ENCODE results near the gene SBSN.

SBSN gene

DNA sequence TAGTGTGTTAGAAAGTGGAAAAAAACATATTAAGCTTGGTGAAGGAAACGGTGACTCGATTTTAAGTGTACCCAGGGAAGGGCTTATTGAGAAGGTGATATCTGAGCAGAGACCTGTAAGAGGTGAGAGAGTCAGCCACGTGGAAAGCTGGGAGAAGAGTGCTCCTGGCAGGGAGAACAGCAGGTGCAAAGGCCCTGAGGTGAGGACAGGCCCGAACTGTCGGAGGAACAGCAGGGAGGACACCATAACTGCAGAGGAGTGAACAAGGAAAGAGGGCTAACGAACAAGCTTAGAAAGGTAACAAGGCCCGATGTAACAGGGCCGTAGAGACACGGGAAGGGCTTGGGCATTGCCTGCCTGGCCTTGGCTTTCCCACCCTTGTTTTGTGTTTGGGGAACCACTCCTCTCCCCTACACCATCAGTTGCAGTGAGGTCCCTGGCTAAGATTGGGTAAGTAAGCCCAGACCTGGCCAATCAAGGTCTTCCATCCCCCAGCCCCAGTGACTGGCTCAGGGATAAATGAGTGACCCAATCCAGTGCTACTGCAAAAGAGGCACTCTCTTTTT lies 28.0 kb upstream of the SBSN start:
- no peak for TF ChIP-seq TAF1 (IDR thresholded peaks at IDR 0.05; ENCODE audit: low read depth, low read length)
- TF ChIP-seq SPI1 (IDR thresholded peaks at IDR 0.05; ENCODE audit: low read depth, low read length), result no peak
- TF ChIP-seq POLR2A (IDR thresholded peaks at IDR 0.05; ENCODE audit: low read depth, low read length), result no peak
- no peak for TF ChIP-seq PAX5 (IDR thresholded peaks at IDR 0.05; ENCODE audit: insufficient read depth, low read length, severe bottlenecking)
- TF ChIP-seq POLR2AphosphoS5 (IDR thresholded peaks at IDR 0.05; ENCODE audit: low read depth, low read length), result no peak
- no peak for TF ChIP-seq POU2F2 (IDR thresholded peaks at IDR 0.05; ENCODE audit: low read depth, low read length)
- FAIRE-seq, result no peak
- no peak for DNase-seq (ENCODE audit: insufficient read length, low spot score)

DNA sequence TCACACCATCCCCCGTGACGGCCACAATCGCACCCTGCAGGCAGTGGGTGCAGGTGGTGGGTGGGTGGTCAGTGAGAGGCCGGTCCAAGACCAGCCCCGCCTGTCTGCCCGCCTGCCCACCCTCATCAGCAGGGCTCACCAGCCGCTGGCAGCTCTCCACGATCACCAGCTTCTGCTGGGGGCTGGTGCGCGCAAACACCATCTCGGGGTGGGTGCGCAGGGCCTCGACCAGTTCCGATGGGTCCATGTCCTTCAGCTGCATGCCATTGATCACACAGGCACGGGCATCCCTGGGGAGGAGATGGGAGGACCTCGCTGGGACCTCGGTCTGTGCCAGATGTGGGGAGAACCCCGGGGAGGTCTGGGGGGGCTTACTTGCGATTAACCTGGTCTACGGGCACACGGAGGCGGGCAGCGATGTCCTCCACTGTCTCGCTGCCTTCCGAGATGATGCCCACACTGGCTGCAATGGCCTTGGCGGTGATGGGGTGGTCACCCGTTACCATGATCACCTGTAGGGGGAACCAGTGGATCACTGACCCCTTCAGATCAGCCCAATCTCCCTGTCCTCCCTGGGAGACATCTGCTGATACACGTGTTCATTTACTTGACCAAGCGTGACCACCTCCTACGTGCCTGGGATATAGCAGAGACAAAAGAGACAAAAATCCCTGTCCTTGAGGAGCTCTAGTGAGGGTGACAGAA lies 27.3 kb upstream of the SBSN start:
- TF ChIP-seq POLR2AphosphoS5 (IDR thresholded peaks at IDR 0.05; ENCODE audit: low read depth, low read length) (no peak), SPI1 (IDR thresholded peaks at IDR 0.05; ENCODE audit: low read depth, low read length) (no peak), PAX5 (IDR thresholded peaks at IDR 0.05; ENCODE audit: insufficient read depth, low read length, severe bottlenecking) (no peak), TAF1 (IDR thresholded peaks at IDR 0.05; ENCODE audit: low read depth, low read length) (no peak), POLR2A (IDR thresholded peaks at IDR 0.05; ENCODE audit: low read depth, low read length) (no peak), POU2F2 (IDR thresholded peaks at IDR 0.05; ENCODE audit: low read depth, low read length) (no peak)
- DNase-seq (ENCODE audit: insufficient read length, low spot score), result no peak
- peak; percentile 81 for FAIRE-seq

GRCh38 chr19:35554076-35554475 lies 26.0 kb upstream of the SBSN start:
- TF ChIP-seq TAF1 (IDR thresholded peaks at IDR 0.05; ENCODE audit: low read depth, low read length) (no peak), POLR2A (IDR thresholded peaks at IDR 0.05; ENCODE audit: low read depth, low read length) (no peak), POU2F2 (IDR thresholded peaks at IDR 0.05; ENCODE audit: low read depth, low read length) (no peak), POLR2AphosphoS5 (IDR thresholded peaks at IDR 0.05; ENCODE audit: low read depth, low read length) (no peak), SPI1 (IDR thresholded peaks at IDR 0.05; ENCODE audit: low read depth, low read length) (no peak), PAX5 (IDR thresholded peaks at IDR 0.05; ENCODE audit: insufficient read depth, low read length, severe bottlenecking) (no peak)
- FAIRE-seq (peak; percentile 35), DNase-seq (ENCODE audit: insufficient read length, low spot score) (no peak)

- FAIRE-seq (no peak), DNase-seq (ENCODE audit: insufficient read length, low spot score) (no peak)
- no peak for TF ChIP-seq POLR2AphosphoS5 (IDR thresholded peaks at IDR 0.05; ENCODE audit: low read depth, low read length)
Observed at GRCh38 chr19:35553385-35554000, 25.4 kb upstream of the SBSN start.

DNA sequence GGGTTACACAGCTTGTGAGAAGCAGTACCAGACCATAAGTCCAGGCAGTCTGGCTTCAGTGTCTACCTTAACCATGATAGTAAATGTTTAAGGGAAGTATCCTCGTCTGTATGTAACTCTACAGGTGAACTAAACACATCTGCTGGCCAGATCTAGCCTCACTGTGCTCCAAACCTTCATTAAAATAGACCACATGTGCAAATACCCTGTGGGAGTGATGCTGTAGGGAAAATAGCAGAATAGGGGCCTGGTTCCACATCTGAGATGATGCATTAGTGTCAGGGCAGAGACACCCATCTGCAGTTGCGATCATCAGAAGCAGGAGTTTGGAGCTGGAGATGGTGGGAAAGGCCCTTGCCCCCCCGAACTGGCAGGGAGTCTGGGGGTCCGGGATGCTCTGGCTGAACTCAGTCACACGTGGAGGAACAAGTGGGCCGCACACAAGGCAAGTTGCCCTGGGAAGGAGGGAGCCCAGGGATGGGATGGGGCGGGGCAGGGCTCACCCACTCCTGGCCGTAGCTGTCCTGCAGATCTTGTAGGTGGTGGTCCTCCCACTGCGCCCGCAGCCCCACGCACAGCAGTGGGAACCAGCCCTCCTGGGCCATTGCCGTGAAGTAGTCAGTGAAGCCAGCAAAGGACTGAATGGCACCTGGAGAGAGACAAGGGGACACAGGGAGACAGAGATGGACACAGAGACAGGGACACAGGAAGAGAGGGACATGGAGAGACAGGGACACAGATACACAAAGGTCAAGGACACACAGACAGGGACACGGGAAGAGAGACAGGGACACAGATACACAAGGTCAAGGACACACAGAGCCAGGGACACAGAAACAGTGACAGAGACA lies 24.6 kb upstream of the SBSN start:
- TF ChIP-seq POLR2A (IDR thresholded peaks at IDR 0.05; ENCODE audit: low read depth, low read length) (no peak), TAF1 (IDR thresholded peaks at IDR 0.05; ENCODE audit: low read depth, low read length) (no peak), PAX5 (IDR thresholded peaks at IDR 0.05; ENCODE audit: insufficient read depth, low read length, severe bottlenecking) (no peak), POU2F2 (IDR thresholded peaks at IDR 0.05; ENCODE audit: low read depth, low read length) (no peak), SPI1 (IDR thresholded peaks at IDR 0.05; ENCODE audit: low read depth, low read length) (no peak), POLR2AphosphoS5 (IDR thresholded peaks at IDR 0.05; ENCODE audit: low read depth, low read length) (no peak)
- FAIRE-seq, result no peak
- no peak for DNase-seq (ENCODE audit: insufficient read length, low spot score)

DNA sequence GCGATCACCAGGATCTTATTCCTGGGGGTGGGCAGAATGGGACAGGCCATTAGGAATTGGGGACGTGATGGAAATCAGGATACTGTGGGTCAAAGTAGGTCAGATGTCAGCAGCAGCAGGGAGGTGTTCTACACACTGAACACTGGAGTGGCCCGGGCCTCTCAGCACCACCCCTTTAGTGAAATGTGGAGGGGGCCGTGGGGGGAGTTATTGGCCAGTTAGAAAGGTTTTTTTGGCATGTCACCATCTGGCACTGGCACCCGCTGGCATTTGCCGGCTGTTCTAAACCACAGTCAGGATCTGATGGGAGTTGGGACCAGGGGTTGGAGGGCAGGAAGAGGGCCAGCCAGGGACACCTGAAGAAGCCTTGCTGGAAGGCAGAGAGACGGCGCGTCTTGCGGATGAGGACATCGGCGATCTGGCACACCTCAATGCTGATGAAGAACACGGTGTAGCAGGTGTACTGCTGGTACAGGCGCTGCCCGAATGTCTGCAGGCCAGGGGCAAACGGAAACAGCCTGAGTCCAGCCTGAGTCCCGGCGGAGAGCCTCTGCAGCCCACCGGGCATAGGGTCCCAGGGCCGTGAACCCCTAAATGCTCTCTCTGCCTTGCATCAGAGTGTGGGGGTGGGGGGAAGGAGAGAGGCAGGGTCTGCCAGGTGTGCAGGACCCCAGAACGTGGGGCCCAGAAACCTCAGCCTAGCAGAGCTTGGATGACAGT lies 23.1 kb upstream of the SBSN start:
- TF ChIP-seq TAF1 (IDR thresholded peaks at IDR 0.05; ENCODE audit: low read depth, low read length), result no peak
- FAIRE-seq (no peak), DNase-seq (ENCODE audit: insufficient read length, low spot score) (no peak)

DNA sequence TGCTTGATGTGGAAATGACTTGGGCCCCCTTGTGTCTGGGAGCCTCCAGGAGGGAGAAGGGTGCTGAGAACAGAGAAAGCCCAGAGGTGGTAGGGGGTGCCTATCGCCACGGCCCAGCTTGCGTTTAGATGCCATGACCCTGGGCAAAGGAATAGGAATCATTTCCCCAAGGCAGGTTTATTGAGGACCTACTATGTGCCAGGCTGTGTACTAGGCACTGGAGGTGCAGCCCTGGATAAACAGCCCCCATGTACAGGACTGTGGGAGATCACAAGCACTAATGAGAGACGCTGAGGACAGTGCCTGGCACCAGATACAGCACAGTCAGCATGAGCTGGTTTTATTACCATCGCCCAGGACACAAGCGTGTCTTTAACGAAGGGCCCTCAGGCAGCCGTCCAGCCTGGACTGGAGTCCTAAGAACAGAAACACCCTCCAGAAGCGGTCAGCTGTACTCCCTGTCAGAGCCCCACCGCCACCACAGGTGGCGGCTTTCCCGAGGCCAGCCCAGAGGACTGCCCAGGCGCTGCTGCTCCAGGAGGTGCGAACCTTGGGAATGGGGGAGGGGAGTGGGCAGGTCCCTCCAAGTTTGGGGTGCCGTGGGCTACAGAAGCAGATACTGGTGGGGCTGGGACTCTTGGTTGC lies 21.9 kb upstream of the SBSN start:
- no peak for FAIRE-seq
- DNase-seq (ENCODE audit: insufficient read length, low spot score), result no peak
- TF ChIP-seq TAF1 (IDR thresholded peaks at IDR 0.05; ENCODE audit: low read depth, low read length), result no peak
- TF ChIP-seq POLR2A (IDR thresholded peaks at IDR 0.05; ENCODE audit: low read depth, low read length), result no peak
- TF ChIP-seq PAX5 (IDR thresholded peaks at IDR 0.05; ENCODE audit: insufficient read depth, low read length, severe bottlenecking), result no peak
- TF ChIP-seq SPI1 (IDR thresholded peaks at IDR 0.05; ENCODE audit: low read depth, low read length), result no peak
- TF ChIP-seq POU2F2 (IDR thresholded peaks at IDR 0.05; ENCODE audit: low read depth, low read length), result no peak
- TF ChIP-seq POLR2AphosphoS5 (IDR thresholded peaks at IDR 0.05; ENCODE audit: low read depth, low read length), result no peak

- TF ChIP-seq POLR2AphosphoS5 (IDR thresholded peaks at IDR 0.05; ENCODE audit: low read depth, low read length) (no peak), POLR2A (IDR thresholded peaks at IDR 0.05; ENCODE audit: low read depth, low read length) (no peak), PAX5 (IDR thresholded peaks at IDR 0.05; ENCODE audit: insufficient read depth, low read length, severe bottlenecking) (no peak), TAF1 (IDR thresholded peaks at IDR 0.05; ENCODE audit: low read depth, low read length) (no peak), POU2F2 (IDR thresholded peaks at IDR 0.05; ENCODE audit: low read depth, low read length) (no peak), SPI1 (IDR thresholded peaks at IDR 0.05; ENCODE audit: low read depth, low read length) (no peak)
- FAIRE-seq (peak; percentile 81), DNase-seq (ENCODE audit: insufficient read length, low spot score) (peak; percentile 70)
Observed at GRCh38 chr19:35549174-35549788, 21.2 kb upstream of the SBSN start.
